DOHH2 (cell line): ENCODE measurements around the gene TPM2.

ENCODE experiments used
- EZH2phosphoT487 ChIP-seq: fragments of 200-600 bp; sonication (generic); IDR thresholded peaks from 2 replicates; pipeline ENCODE4 v1.6.1; 2017; ENCODE audit warnings: borderline replicate concordance, mild to moderate bottlenecking, antibody characterized with exemption, low read length, moderate library complexity, mixed read lengths
- TF ChIP-seq, protein P1 (sequence below): fragments of 200-600 bp; sonication (generic); IDR thresholded peaks from one replicate; pipeline ENCODE4 v1.5.1; 2014; ENCODE audit warnings: antibody characterized with exemption, mild to moderate bottlenecking, low read depth, low read length; ENCODE audit not compliant: poor library complexity, severe bottlenecking

DNA sequence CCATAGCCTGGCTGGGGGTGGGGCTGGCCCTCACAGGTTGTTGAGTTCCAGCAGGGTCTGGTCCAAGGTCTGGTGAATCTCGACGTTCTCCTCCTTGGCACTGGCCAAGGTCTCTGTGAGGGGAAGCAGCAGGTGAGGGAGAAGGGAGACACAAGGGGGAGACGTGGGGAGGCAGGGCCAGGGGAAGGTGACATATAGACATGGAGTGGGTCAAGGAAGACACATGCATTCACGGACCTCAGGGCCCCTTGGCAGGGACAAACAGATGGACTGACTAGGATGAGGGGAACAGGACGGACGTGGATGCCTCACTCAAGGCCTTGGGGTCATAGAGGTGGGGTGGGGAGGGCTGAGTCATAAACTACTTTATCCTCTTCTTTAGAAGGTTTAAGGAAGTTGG lies 7.7 kb downstream of the TPM2 start:
- TF ChIP-seq EZH2phosphoT487: no peak
- TF ChIP-seq, protein P1, sequence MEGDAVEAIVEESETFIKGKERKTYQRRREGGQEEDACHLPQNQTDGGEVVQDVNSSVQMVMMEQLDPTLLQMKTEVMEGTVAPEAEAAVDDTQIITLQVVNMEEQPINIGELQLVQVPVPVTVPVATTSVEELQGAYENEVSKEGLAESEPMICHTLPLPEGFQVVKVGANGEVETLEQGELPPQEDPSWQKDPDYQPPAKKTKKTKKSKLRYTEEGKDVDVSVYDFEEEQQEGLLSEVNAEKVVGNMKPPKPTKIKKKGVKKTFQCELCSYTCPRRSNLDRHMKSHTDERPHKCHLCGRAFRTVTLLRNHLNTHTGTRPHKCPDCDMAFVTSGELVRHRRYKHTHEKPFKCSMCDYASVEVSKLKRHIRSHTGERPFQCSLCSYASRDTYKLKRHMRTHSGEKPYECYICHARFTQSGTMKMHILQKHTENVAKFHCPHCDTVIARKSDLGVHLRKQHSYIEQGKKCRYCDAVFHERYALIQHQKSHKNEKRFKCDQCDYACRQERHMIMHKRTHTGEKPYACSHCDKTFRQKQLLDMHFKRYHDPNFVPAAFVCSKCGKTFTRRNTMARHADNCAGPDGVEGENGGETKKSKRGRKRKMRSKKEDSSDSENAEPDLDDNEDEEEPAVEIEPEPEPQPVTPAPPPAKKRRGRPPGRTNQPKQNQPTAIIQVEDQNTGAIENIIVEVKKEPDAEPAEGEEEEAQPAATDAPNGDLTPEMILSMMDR: no peak
